ENCODE results near the gene HERC2. TPM values are rescaled to one million over a fixed set of nuclear protein-coding genes. Genes with fewer than 3 reads are reported as not detected.

Gene HERC2
- total RNA-seq, 1 donor from 2014 or later: 86.2 TPM

GRCh38 chr15:28133281-28133680 lies 188.7 kb downstream of the HERC2 start:
- Mint-ChIP-seq H3K4me1 (ENCODE audit: low read depth) (peaks cover 2% of the 10 kb centered on the region), H3K36me3 (ENCODE audit: insufficient read depth) (peaks cover 16% of the 10 kb centered on the region), H3K4me3 (ENCODE audit: low read depth) (no peak overlapping the region), H3K27me3 (no peaks in the 10 kb centered on the region), H3K9me3 (ENCODE audit: low read depth) (no peaks in the 10 kb centered on the region), H3K27ac (no peak overlapping the region)
- DNase-seq (ENCODE audit: low spot score, unreplicated experiment): no peak
- TF ChIP-seq CTCF (IDR thresholded peaks at IDR 0.05; ENCODE audit: unreplicated experiment): no peak

GRCh38 chr15:28132524-28133275 lies 189.3 kb downstream of the HERC2 start:
- Mint-ChIP-seq H3K36me3 (ENCODE audit: insufficient read depth) (peaks cover 17% of the 10 kb centered on the region), H3K27me3 (no peaks in the 10 kb centered on the region), H3K27ac (peak overlapping the region; percentile 26), H3K4me1 (ENCODE audit: low read depth) (peaks cover 2% of the 10 kb centered on the region), H3K9me3 (ENCODE audit: low read depth) (no peaks in the 10 kb centered on the region), H3K4me3 (ENCODE audit: low read depth) (no peak overlapping the region)
- no peak for DNase-seq (ENCODE audit: low spot score, unreplicated experiment)
- no peak for TF ChIP-seq CTCF (IDR thresholded peaks at IDR 0.05; ENCODE audit: unreplicated experiment)

- Mint-ChIP-seq H3K4me1 (ENCODE audit: low read depth) (peaks cover 2% of the 10 kb centered on the region), H3K9me3 (ENCODE audit: low read depth) (no peaks in the 10 kb centered on the region), H3K4me3 (ENCODE audit: low read depth) (no peak overlapping the region), H3K36me3 (ENCODE audit: insufficient read depth) (peaks cover 17% of the 10 kb centered on the region), H3K27ac (no peak overlapping the region), H3K27me3 (no peaks in the 10 kb centered on the region)
- DNase-seq (ENCODE audit: low spot score, unreplicated experiment): no peak
- TF ChIP-seq CTCF (IDR thresholded peaks at IDR 0.05; ENCODE audit: unreplicated experiment): no peak
Observed at GRCh38 chr15:28131946-28132345, 190.0 kb downstream of the HERC2 start.

GRCh38 chr15:28131400-28131799 lies 190.6 kb downstream of the HERC2 start:
- Mint-ChIP-seq H3K4me1 (ENCODE audit: low read depth) (peaks cover 2% of the 10 kb centered on the region), H3K27ac (no peak overlapping the region), H3K27me3 (no peaks in the 10 kb centered on the region), H3K4me3 (ENCODE audit: low read depth) (no peak overlapping the region), H3K36me3 (ENCODE audit: insufficient read depth) (peaks cover 15% of the 10 kb centered on the region), H3K9me3 (ENCODE audit: low read depth) (no peaks in the 10 kb centered on the region)
- TF ChIP-seq CTCF (IDR thresholded peaks at IDR 0.05; ENCODE audit: unreplicated experiment): no peak
- no peak for DNase-seq (ENCODE audit: low spot score, unreplicated experiment)

GRCh38 chr15:28130651-28131050 lies 191.3 kb downstream of the HERC2 start:
- H3K27ac Mint-ChIP-seq: no peak overlapping the region
- TF ChIP-seq CTCF (IDR thresholded peaks at IDR 0.05; ENCODE audit: unreplicated experiment): no peak
- H3K36me3 Mint-ChIP-seq (ENCODE audit: insufficient read depth): peaks cover 15% of the 10 kb centered on the region
- peaks cover 2% of the 10 kb centered on the region for H3K4me1 Mint-ChIP-seq (ENCODE audit: low read depth)
- H3K27me3 Mint-ChIP-seq: no peaks in the 10 kb centered on the region
- no peaks in the 10 kb centered on the region for H3K9me3 Mint-ChIP-seq (ENCODE audit: low read depth)
- no peak for DNase-seq (ENCODE audit: low spot score, unreplicated experiment)
- no peak overlapping the region for H3K4me3 Mint-ChIP-seq (ENCODE audit: low read depth)
